ENCODE results near the gene CHRNG.
"Not testable (repeated sequence)": the region's sequence is repeated elsewhere in the genome, so short reads cannot be mapped to it uniquely, and the experiment has no call there.

Gene CHRNG

GRCh38 chr2:232528746-232529460, 10.6 kb upstream of the CHRNG start:
- DNase-seq = no peak

- no peak for DNase-seq
Measured at GRCh38 chr2:232529806-232530547, 9.5 kb upstream of the CHRNG start.

GRCh38 chr2:232530626-232531260, 8.7 kb upstream of the CHRNG start:
- no peak for DNase-seq

- no peak for DNase-seq
Measured at GRCh38 chr2:232532419-232532818, 7.1 kb upstream of the CHRNG start.

GRCh38 chr2:232532821-232533220, 6.7 kb upstream of the CHRNG start:
- DNase-seq = not testable (repeated sequence)

- no peak for DNase-seq
Measured at GRCh38 chr2:232533944-232534710, 5.4 kb upstream of the CHRNG start.

GRCh38 chr2:232534940-232535651, 4.4 kb upstream of the CHRNG start:
- DNase-seq = no peak

GRCh38 chr2:232535761-232536530, 3.5 kb upstream of the CHRNG start:
- no peak for DNase-seq

- DNase-seq = no peak
Measured at GRCh38 chr2:232537079-232537478, 2.4 kb upstream of the CHRNG start.

GRCh38 chr2:232537499-232537898, 2.0 kb upstream of the CHRNG start:
- DNase-seq = no peak

- DNase-seq = no peak
Measured at GRCh38 chr2:232538671-232539070, 821 bp upstream of the CHRNG start.

- DNase-seq = no peak
Measured at GRCh38 chr2:232540441-232541041, 1.0 kb downstream of the CHRNG start.

- DNase-seq = no peak
Measured at GRCh38 chr2:232541195-232541960, 1.9 kb downstream of the CHRNG start.

- no peak for DNase-seq
Measured at GRCh38 chr2:232541961-232542714, 2.6 kb downstream of the CHRNG start.

GRCh38 chr2:232542715-232543467, 3.4 kb downstream of the CHRNG start:
- no peak for DNase-seq

- no peak for DNase-seq
Measured at GRCh38 chr2:232543491-232543890, 4.0 kb downstream of the CHRNG start.

- no peak for DNase-seq
Measured at GRCh38 chr2:232543928-232544631, 4.6 kb downstream of the CHRNG start.

GRCh38 chr2:232544674-232545073, 5.2 kb downstream of the CHRNG start:
- no peak for DNase-seq
